NCI-H226 (cell line): ENCODE results near the gene SLC49A4.

Source experiments
- DNase-seq: peaks from one replicate; pipeline ENCODE4 v3.0.0-alpha.2; 2015

Gene SLC49A4

GRCh38 chr3:122859021-122859805 is 64.3 kb downstream of the SLC49A4 start:
- DNase-seq, result no peak

- no peak for DNase-seq
Observed at GRCh38 chr3:122862381-122862780, 67.5 kb downstream of the SLC49A4 start.

- no peak for DNase-seq
Observed at GRCh38 chr3:122864498-122864897, 69.6 kb downstream of the SLC49A4 start.

GRCh38 chr3:122868322-122868721 is 73.5 kb downstream of the SLC49A4 start:
- no peak for DNase-seq

GRCh38 chr3:122873741-122874515 is 79.1 kb downstream of the SLC49A4 start:
- no peak for DNase-seq

GRCh38 chr3:122875547-122876127 is 80.8 kb downstream of the SLC49A4 start:
- no peak for DNase-seq

- no peak for DNase-seq
Observed at GRCh38 chr3:122880173-122880572, 85.3 kb downstream of the SLC49A4 start.

- DNase-seq, result no peak
Observed at GRCh38 chr3:122880624-122881023, 85.8 kb downstream of the SLC49A4 start.

GRCh38 chr3:122882361-122882947 is 87.6 kb downstream of the SLC49A4 start:
- DNase-seq, result no peak

- no peak for DNase-seq
Observed at GRCh38 chr3:122886251-122886650, 91.4 kb downstream of the SLC49A4 start.

GRCh38 chr3:122886946-122887345 is 92.1 kb downstream of the SLC49A4 start:
- no peak for DNase-seq

GRCh38 chr3:122890077-122890719 is 95.3 kb downstream of the SLC49A4 start:
- DNase-seq, result peak; percentile 59

- no peak for DNase-seq
Observed at GRCh38 chr3:122890720-122891220, 95.9 kb downstream of the SLC49A4 start.

GRCh38 chr3:122892118-122892960 is 97.5 kb downstream of the SLC49A4 start:
- DNase-seq, result no peak

- no peak for DNase-seq
Observed at GRCh38 chr3:122893282-122893681, 98.4 kb downstream of the SLC49A4 start.

- peak; percentile 56 for DNase-seq
Observed at GRCh38 chr3:122893754-122894668, 99.1 kb downstream of the SLC49A4 start.

GRCh38 chr3:122898298-122898697 is 103.4 kb downstream of the SLC49A4 start:
- no peak for DNase-seq

GRCh38 chr3:122902326-122902725 is 107.5 kb downstream of the SLC49A4 start:
- peak; percentile 51 for DNase-seq

- no peak for DNase-seq
Observed at GRCh38 chr3:122903171-122903570, 108.3 kb downstream of the SLC49A4 start.

- DNase-seq, result no peak
Observed at GRCh38 chr3:122907471-122907870, 112.6 kb downstream of the SLC49A4 start.

GRCh38 chr3:122908251-122908650 is 113.4 kb downstream of the SLC49A4 start:
- no peak for DNase-seq
